Measurements from ENCODE around the gene STK33.

DNA sequence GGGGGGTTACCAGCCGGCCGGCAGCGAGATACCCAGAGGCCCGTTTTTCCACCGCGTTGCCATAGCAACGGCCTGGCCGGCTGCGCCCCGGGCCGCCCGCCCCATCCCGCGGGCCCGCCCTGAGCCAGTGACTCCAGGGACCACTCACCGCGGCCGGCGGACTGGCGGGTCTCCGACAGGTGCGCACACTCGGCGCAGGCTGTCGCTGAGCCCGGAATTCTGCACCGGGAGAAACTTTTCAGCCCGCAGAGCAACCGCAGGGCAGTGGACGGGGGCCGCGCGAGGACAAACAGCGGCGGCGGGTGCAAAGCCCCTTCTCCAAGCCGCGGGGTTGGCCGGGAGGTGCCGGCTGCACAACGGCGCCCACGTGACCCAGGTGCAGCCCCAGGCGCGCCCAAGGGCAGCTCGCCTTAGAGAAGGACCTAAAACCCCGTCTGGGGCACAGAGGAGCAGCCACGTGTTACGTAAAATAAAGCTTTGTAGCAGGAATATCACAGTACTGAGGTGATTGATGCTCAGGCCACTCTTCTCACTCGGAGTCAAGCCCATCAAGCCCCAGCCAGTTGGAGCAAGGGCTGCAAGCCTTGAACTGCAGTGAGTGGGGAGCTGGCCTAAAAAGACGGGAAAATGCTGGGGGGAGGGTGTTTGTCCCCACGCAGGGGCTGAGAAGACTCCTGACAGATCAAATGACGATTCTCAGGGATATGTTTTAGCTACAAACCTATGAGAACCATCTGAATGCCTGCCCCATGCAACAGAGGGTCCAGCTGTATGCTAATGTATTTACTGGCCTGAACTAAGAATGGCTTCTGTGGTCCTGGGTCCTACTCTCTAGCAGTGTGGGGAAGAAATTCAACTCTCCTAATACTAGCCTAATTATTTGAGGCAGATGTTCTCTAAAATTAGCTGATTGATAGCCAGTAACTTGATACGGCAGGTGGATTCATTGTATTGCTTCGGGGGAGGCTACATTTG, at the start of gene STK33:
- TF ChIP-seq, protein P1, sequence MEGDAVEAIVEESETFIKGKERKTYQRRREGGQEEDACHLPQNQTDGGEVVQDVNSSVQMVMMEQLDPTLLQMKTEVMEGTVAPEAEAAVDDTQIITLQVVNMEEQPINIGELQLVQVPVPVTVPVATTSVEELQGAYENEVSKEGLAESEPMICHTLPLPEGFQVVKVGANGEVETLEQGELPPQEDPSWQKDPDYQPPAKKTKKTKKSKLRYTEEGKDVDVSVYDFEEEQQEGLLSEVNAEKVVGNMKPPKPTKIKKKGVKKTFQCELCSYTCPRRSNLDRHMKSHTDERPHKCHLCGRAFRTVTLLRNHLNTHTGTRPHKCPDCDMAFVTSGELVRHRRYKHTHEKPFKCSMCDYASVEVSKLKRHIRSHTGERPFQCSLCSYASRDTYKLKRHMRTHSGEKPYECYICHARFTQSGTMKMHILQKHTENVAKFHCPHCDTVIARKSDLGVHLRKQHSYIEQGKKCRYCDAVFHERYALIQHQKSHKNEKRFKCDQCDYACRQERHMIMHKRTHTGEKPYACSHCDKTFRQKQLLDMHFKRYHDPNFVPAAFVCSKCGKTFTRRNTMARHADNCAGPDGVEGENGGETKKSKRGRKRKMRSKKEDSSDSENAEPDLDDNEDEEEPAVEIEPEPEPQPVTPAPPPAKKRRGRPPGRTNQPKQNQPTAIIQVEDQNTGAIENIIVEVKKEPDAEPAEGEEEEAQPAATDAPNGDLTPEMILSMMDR (CRISPR knock-in tag; IDR thresholded peaks at IDR 0.05), result no peak
- TF ChIP-seq MIXL1 (CRISPR knock-in tag; IDR thresholded peaks at IDR 0.05), result no peak
- TF ChIP-seq ZNF563 (CRISPR knock-in tag; IDR thresholded peaks at IDR 0.05), result no peak
- TF ChIP-seq ZNF510 (CRISPR knock-in tag; IDR thresholded peaks at IDR 0.05; ENCODE audit: low read depth), result no peak
- TF ChIP-seq SIN3A (IDR thresholded peaks at IDR 0.05; ENCODE audit: borderline replicate concordance, low read depth, low read length), result no peak; the same call in 1 of the 2 replicates
- TF ChIP-seq, protein P2, sequence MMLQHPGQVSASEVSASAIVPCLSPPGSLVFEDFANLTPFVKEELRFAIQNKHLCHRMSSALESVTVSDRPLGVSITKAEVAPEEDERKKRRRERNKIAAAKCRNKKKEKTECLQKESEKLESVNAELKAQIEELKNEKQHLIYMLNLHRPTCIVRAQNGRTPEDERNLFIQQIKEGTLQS (CRISPR knock-in tag; IDR thresholded peaks at IDR 0.05), result no peak
- no peak for TF ChIP-seq RBM39 (IDR thresholded peaks at IDR 0.05; ENCODE audit: low read depth, low read length, poor library complexity, severe bottlenecking)
